Subcutaneous adipose tissue (tissue), 4 donors: ENCODE data around the gene ASMTL. TPM values are rescaled to one million over a fixed set of nuclear protein-coding genes. Genes with fewer than 3 reads are reported as not detected.

Source experiments
- total RNA-seq, 4 donors: library from RNA; depleted of rRNA; stranded (reverse); fragments of >200 nt; gene quantifications; one replicate each; pipeline ENCODE4 v1.1.0, GENCODE V29; 2016
- TF ChIP-seq, protein P1 (sequence below): fragments of 450-650 bp; IDR thresholded peaks from one replicate; pipeline ENCODE4 v1.5.1; 2016; ENCODE audit warnings: low read depth, mild to moderate bottlenecking, control low read depth, antibody characterized with exemption, moderate library complexity

The ASMTL gene
- total RNA-seq, 4 donors from 2014 or later, result 13.4 to 31.5 (median 24.5) TPM

- TF ChIP-seq, protein P1, sequence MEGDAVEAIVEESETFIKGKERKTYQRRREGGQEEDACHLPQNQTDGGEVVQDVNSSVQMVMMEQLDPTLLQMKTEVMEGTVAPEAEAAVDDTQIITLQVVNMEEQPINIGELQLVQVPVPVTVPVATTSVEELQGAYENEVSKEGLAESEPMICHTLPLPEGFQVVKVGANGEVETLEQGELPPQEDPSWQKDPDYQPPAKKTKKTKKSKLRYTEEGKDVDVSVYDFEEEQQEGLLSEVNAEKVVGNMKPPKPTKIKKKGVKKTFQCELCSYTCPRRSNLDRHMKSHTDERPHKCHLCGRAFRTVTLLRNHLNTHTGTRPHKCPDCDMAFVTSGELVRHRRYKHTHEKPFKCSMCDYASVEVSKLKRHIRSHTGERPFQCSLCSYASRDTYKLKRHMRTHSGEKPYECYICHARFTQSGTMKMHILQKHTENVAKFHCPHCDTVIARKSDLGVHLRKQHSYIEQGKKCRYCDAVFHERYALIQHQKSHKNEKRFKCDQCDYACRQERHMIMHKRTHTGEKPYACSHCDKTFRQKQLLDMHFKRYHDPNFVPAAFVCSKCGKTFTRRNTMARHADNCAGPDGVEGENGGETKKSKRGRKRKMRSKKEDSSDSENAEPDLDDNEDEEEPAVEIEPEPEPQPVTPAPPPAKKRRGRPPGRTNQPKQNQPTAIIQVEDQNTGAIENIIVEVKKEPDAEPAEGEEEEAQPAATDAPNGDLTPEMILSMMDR, result no peak
Measured at GRCh38 chrX:1449036-1449822, 3.5 kb downstream of the ASMTL start.

DNA sequence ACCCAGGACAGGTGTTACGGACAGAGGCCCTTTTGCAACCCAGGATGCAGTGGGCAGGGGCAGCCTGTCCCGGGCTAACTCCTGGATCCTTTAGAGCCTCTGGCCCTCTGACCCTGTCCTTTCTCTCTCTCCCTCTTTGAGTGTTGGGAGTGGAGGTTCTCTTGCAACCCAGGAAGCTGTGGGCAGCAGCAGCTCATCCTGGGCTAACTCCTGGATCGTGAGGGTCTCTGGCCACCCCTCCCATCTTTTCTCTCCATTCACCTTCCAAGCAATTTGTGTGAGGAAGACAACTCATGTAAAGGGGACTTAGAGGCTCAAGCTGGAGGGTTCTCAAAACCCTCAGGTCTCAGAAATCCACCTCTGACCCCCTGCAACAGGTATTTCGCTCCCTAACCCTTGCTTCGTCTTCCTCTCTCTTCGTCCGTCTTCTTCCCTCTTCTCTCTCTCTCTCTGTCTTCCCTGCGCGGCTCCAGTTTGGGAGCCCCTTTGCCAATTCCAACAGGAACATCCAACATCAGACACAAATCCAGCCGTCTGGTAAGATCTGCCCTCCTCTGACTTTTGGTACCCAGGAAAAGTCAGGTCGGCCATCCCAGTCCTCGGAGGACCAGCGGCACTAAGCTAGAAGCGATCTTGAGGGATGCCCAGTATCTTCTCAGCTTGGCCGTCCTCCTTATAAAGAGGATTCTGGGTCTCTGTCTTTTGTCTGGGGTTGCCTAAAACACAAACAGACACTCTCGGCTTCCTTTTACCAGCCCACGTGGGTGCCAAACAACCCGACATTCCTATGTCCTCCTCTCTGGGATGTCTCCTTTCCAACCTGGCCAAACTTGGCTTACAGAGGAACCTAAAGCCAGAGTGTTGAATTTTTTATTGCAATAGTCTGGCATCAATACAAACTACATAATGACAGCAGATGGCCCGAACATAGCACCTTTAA, 7.9 kb downstream of the ASMTL start:
- TF ChIP-seq, protein P1, result no peak

- TF ChIP-seq, protein P1, result no peak
Measured at GRCh38 chrX:1443496-1444075, 9.1 kb downstream of the ASMTL start.

DNA sequence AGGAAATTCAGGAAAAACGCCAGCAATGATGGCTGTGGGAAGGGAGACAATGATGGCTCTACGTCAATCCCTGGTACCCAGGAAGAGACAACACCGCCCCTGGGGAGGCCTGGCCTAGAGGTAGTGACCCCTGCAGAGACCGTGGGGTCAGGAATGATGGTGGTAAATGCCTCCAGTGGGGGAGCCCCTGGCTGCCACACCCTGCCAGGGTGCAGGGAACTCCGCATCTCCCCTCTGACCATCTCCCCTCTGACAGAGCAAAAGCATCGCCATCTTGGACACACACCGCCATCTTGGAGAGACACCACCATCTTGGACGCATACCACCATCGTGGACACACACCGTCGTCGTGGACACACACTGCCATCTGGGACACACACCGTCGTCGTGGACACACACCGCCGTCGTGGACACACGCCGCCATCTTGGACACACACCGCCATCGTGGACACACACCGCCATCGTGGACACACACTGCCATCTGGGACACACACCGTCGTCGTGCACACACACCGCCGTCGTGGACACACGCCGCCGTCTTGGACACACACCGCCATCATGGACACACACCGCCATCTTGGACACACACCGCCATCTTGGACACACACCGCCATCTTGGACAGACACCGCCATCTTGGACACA, 9.9 kb downstream of the ASMTL start:
- TF ChIP-seq, protein P1, result no peak

GRCh38 chrX:1442016-1442665, 10.6 kb downstream of the ASMTL start:
- TF ChIP-seq, protein P1, result no peak

- TF ChIP-seq, protein P1, result no peak
Measured at GRCh38 chrX:1440506-1440905, 12.2 kb downstream of the ASMTL start.
